Measurements from ENCODE around the gene DACH1.
"Not testable (repeated sequence)": the region's sequence is repeated elsewhere in the genome, so short reads cannot be mapped to it uniquely, and the experiment has no call there.

Gene DACH1

DNA sequence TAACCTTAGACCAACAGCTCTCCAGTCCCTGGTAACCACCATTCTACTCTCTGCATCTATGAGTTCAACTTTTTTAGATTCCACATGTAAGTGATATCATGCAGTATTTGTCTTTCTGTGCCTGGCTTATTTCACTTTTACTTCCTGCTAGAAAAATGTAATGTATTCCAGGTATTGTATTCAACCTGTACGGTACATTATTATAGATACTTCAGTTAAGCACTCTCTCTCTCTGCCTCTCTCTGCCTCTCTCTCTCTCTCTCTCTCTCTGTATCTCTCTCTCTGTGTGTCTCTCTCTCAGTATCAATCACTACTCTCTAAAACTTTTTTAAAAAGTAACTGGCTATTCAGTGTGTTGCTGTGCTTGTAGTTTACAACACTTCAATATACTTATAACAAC lies 8.4 kb downstream of the DACH1 start:
- no peak overlapping the region for H3K9ac ChIP-seq (ENCODE audit: low read length in 5 of 5)
- no peaks in the 10 kb centered on the region for H3K36me3 ChIP-seq (ENCODE audit: control insufficient read depth in 5 of 5, insufficient read depth in 5 of 5, low read length in 5 of 5)
- no peak overlapping the region for H3K27ac ChIP-seq (ENCODE audit: low read depth, low read length)
- peaks cover 0 to 9% (median 0%) of the 10 kb centered on the region in 5 donors for H3K4me1 ChIP-seq (ENCODE audit: control insufficient read depth in 5 of 5, insufficient read depth in 5 of 5, low read length in 5 of 5)
- H3K4me3 ChIP-seq (ENCODE audit: low read depth in 1 of 5, low read length in 5 of 5): no peak overlapping the region
- peaks cover 0 to 1% (median 0%) of the 10 kb centered on the region in 5 donors for H3K27me3 ChIP-seq (ENCODE audit: control insufficient read depth in 5 of 5, insufficient read depth in 4 of 5, low read length in 5 of 5)
- H3K9me3 ChIP-seq (ENCODE audit: control insufficient read depth in 5 of 5, low read length in 5 of 5): no peaks in the 10 kb centered on the region

DNA sequence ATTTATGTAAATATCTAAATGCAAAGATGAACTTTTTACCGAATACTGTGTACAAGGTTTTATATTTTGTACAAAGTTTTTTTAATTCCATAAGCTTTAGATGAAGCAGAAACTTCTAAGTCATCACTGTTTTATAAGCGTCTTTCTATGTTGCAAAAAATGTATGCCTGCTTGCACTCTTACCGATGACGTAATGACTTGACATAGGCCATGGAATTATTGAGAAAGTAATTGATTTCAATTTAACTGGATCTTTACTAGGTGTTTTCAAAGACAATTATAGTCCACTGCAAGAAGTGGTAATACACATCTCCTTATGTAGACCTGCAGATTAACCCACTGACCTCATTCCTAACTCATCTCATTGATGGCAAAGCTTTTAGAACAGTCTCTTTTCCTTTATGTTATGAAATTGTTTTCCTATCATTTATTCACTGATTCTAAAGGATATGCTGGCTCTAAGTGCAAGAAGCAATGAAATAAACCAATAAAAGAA lies 10.4 kb downstream of the DACH1 start:
- Histone ChIP-seq H3K9me3 (ENCODE audit: control insufficient read depth in 5 of 5, low read length in 5 of 5) (no peaks in the 10 kb centered on the region), H3K27me3 (ENCODE audit: control insufficient read depth in 5 of 5, insufficient read depth in 4 of 5, low read length in 5 of 5) (no peaks in the 10 kb centered on the region), H3K27ac (ENCODE audit: low read depth, low read length) (no peak overlapping the region), H3K4me1 (ENCODE audit: control insufficient read depth in 5 of 5, insufficient read depth in 5 of 5, low read length in 5 of 5) (peaks cover 0 to 9% (median 0%) of the 10 kb centered on the region in 5 donors), H3K9ac (ENCODE audit: low read length in 5 of 5) (no peak overlapping the region), H3K4me3 (ENCODE audit: low read depth in 1 of 5, low read length in 5 of 5) (no peak overlapping the region), H3K36me3 (ENCODE audit: control insufficient read depth in 5 of 5, insufficient read depth in 5 of 5, low read length in 5 of 5) (no peaks in the 10 kb centered on the region)

DNA sequence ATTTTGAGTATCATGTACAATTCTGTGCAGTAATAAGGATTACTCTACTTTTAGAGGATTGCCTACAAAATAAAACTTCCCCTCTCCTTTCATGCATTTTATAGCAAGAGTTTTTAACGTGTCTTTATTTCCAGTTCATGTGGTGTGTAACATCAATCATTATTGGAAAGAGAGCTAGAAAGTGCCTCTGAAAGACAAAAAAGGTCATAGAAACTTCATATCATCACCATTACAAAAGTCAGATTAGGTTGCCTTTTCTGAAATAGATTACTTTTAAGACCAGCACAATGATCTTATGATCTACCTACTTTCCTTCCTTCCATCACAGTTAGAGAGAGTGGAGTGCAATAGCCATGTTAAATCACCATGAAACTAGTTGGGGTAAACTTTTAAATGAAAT lies 12.6 kb downstream of the DACH1 start:
- H3K4me3 ChIP-seq (ENCODE audit: low read depth in 1 of 5, low read length in 5 of 5): no peak overlapping the region
- H3K27me3 ChIP-seq (ENCODE audit: control insufficient read depth in 5 of 5, insufficient read depth in 4 of 5, low read length in 5 of 5): no peaks in the 10 kb centered on the region
- peaks cover 0 to 9% (median under 1%) of the 10 kb centered on the region in 5 donors for H3K4me1 ChIP-seq (ENCODE audit: control insufficient read depth in 5 of 5, insufficient read depth in 5 of 5, low read length in 5 of 5)
- H3K9me3 ChIP-seq (ENCODE audit: control insufficient read depth in 5 of 5, low read length in 5 of 5): no peaks in the 10 kb centered on the region
- H3K27ac ChIP-seq (ENCODE audit: low read depth, low read length): no peak overlapping the region
- no peaks in the 10 kb centered on the region for H3K36me3 ChIP-seq (ENCODE audit: control insufficient read depth in 5 of 5, insufficient read depth in 5 of 5, low read length in 5 of 5)
- H3K9ac ChIP-seq (ENCODE audit: low read length in 5 of 5): no peak overlapping the region

DNA sequence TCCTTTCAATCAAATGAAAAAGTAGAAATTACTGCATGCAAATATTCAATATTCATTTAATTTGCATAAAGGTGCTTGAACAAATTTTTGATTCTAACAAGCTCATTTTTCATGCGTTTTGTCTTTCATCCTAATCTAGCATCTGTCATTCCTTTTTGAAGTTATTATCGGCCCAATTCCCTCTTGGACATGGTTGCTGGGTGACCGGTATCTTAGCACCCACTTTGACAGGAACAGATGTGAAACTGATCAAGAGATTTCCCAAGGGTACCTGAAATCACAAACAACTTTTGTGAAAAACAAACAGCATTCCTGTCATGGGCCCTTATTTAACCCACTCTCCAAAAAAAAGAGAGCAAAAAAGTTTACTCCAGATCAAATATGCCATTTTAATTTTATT lies 13.3 kb downstream of the DACH1 start:
- no peaks in the 10 kb centered on the region for H3K27me3 ChIP-seq (ENCODE audit: control insufficient read depth in 5 of 5, insufficient read depth in 4 of 5, low read length in 5 of 5)
- peaks cover 0 to 6% (median 4%) of the 10 kb centered on the region in 5 donors for H3K4me1 ChIP-seq (ENCODE audit: control insufficient read depth in 5 of 5, insufficient read depth in 5 of 5, low read length in 5 of 5)
- H3K36me3 ChIP-seq (ENCODE audit: control insufficient read depth in 5 of 5, insufficient read depth in 5 of 5, low read length in 5 of 5): no peaks in the 10 kb centered on the region
- H3K9me3 ChIP-seq (ENCODE audit: control insufficient read depth in 5 of 5, low read length in 5 of 5): no peaks in the 10 kb centered on the region
- no peak overlapping the region for H3K4me3 ChIP-seq (ENCODE audit: low read depth in 1 of 5, low read length in 5 of 5)
- no peak overlapping the region for H3K9ac ChIP-seq (ENCODE audit: low read length in 5 of 5)
- H3K27ac ChIP-seq (ENCODE audit: low read depth, low read length): no peak overlapping the region

DNA sequence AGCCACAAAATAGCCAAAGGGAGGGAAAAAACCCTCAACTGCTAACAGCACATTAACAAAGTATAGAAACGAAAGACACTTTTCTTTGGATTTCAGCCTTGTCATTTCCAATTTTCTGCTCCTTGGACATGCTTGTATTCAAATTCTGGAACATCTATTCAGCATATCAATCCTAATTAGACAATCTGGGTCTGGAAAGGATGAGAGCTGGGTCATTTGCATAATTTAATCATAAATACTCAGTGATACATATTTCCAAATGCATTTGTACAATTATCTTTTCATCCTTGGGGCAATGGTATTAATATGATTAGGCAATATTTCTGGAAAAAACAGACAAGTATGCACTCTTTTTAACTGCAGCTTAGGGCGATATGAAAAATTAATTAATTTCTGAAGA lies 14.3 kb downstream of the DACH1 start:
- H3K27me3 ChIP-seq (ENCODE audit: control insufficient read depth in 5 of 5, insufficient read depth in 4 of 5, low read length in 5 of 5): no peaks in the 10 kb centered on the region
- peaks cover 0 to 6% (median 0%) of the 10 kb centered on the region in 5 donors for H3K4me1 ChIP-seq (ENCODE audit: control insufficient read depth in 5 of 5, insufficient read depth in 5 of 5, low read length in 5 of 5)
- no peak overlapping the region for H3K27ac ChIP-seq (ENCODE audit: low read depth, low read length)
- no peaks in the 10 kb centered on the region for H3K9me3 ChIP-seq (ENCODE audit: control insufficient read depth in 5 of 5, low read length in 5 of 5)
- H3K36me3 ChIP-seq (ENCODE audit: control insufficient read depth in 5 of 5, insufficient read depth in 5 of 5, low read length in 5 of 5): no peaks in the 10 kb centered on the region
- H3K9ac ChIP-seq (ENCODE audit: low read length in 5 of 5): no peak overlapping the region
- no peak overlapping the region for H3K4me3 ChIP-seq (ENCODE audit: low read depth in 1 of 5, low read length in 5 of 5)

DNA sequence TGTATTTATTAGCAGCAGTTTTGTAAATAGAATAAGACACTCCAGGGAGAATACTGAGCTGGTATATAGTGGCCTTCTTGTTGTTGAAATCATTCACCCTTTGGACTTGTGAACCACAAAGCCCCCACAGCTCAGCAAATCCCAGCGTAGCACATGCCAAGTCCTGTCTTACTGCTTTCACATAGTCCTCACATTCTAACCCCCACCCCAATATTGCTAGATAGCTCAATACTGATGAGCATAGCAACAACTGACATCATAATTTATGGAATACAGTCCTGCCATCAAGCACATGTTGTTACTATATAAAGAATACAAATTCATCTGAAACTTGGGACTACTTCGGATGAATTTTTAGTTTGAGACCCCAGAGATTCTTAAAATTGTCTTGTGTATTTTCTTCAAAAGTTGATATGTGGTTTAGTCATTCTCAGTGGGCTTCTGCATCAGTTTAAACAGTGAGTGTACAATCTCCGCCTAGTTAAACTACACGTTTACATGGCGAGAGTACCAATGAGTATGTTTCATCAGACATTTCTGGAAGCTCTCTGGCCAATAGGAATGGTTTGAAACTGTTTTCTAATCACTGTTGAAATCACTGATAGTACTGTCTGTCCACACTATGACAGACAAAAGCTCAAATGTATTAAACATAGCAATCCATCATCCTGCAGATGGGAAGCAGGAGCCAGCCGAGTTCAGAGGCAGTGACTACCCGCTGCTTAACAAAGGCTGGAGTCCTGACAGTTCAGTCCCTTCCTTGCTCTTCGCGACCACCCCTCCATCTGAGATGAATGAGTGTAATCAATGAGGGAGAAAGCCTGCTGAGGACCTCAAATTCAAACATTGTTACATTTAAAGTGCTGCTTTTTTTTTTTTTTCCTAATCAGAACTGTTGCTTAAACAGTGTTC lies 15.2 kb downstream of the DACH1 start:
- no peak overlapping the region for H3K9ac ChIP-seq (ENCODE audit: low read length in 5 of 5)
- H3K4me3 ChIP-seq (ENCODE audit: low read depth in 1 of 5, low read length in 5 of 5): no peak overlapping the region
- no peaks in the 10 kb centered on the region for H3K9me3 ChIP-seq (ENCODE audit: control insufficient read depth in 5 of 5, low read length in 5 of 5)
- H3K4me1 ChIP-seq (ENCODE audit: control insufficient read depth in 5 of 5, insufficient read depth in 5 of 5, low read length in 5 of 5): peaks cover 0 to 6% (median 0%) of the 10 kb centered on the region in 5 donors
- H3K27ac ChIP-seq (ENCODE audit: low read depth, low read length): no peak overlapping the region
- no peaks in the 10 kb centered on the region for H3K27me3 ChIP-seq (ENCODE audit: control insufficient read depth in 5 of 5, insufficient read depth in 4 of 5, low read length in 5 of 5)
- H3K36me3 ChIP-seq (ENCODE audit: control insufficient read depth in 5 of 5, insufficient read depth in 5 of 5, low read length in 5 of 5): no peaks in the 10 kb centered on the region

DNA sequence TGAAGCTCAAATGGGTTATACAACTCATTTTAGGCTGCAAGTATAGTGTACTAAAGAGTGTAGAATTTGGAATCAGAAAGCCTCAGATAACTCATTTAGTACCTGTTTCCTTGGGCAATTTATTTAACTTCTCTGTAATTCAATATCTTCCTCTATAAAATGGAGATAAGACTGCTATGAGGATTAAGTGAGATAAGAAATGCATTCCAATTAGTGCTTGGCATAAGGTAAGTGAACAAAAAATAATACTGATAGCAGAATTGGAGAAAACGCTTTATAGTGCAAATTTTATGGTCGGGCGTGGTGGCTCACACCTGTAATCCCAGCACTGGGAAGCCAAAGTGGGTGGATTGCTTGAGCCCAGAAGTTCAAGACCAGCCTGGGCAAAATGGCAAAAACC lies 25.0 kb downstream of the DACH1 start:
- Histone ChIP-seq H3K27me3 (ENCODE audit: control insufficient read depth in 5 of 5, insufficient read depth in 4 of 5, low read length in 5 of 5) (no peaks in the 10 kb centered on the region), H3K4me3 (ENCODE audit: low read depth in 1 of 5, low read length in 5 of 5) (no peak overlapping the region), H3K36me3 (ENCODE audit: control insufficient read depth in 5 of 5, insufficient read depth in 5 of 5, low read length in 5 of 5) (no peaks in the 10 kb centered on the region), H3K27ac (ENCODE audit: low read depth, low read length) (no peak overlapping the region), H3K9me3 (ENCODE audit: control insufficient read depth in 5 of 5, low read length in 5 of 5) (no peaks in the 10 kb centered on the region), H3K4me1 (ENCODE audit: control insufficient read depth in 5 of 5, insufficient read depth in 5 of 5, low read length in 5 of 5) (no peaks in the 10 kb centered on the region), H3K9ac (ENCODE audit: low read length in 5 of 5) (no peak overlapping the region)

DNA sequence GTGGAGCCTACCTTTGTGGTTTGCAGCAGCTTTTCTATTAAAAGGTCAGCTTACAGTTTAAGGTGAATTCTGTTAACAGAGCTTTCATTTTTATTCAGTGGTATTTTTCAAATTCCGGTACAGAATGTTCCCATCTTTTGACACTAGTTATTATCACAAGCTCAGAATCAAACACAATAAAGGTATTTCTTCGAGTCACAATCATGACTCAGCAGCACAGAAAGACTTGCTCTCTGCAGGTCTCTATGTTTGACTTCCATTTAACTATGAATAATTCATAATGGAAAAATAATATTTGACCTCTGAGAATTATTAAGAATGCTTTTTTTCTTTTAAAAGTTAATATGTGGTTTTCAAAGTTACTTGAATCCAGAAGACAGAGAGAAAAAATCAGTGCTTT lies 28.2 kb downstream of the DACH1 start:
- Histone ChIP-seq H3K9ac (ENCODE audit: low read length in 5 of 5) (no peak overlapping the region), H3K9me3 (ENCODE audit: control insufficient read depth in 5 of 5, low read length in 5 of 5) (no peaks in the 10 kb centered on the region), H3K27me3 (ENCODE audit: control insufficient read depth in 5 of 5, insufficient read depth in 4 of 5, low read length in 5 of 5) (no peaks in the 10 kb centered on the region), H3K4me3 (ENCODE audit: low read depth in 1 of 5, low read length in 5 of 5) (no peak overlapping the region), H3K36me3 (ENCODE audit: control insufficient read depth in 5 of 5, insufficient read depth in 5 of 5, low read length in 5 of 5) (no peaks in the 10 kb centered on the region), H3K27ac (ENCODE audit: low read depth, low read length) (no peak overlapping the region), H3K4me1 (ENCODE audit: control insufficient read depth in 5 of 5, insufficient read depth in 5 of 5, low read length in 5 of 5) (no peaks in the 10 kb centered on the region)

DNA sequence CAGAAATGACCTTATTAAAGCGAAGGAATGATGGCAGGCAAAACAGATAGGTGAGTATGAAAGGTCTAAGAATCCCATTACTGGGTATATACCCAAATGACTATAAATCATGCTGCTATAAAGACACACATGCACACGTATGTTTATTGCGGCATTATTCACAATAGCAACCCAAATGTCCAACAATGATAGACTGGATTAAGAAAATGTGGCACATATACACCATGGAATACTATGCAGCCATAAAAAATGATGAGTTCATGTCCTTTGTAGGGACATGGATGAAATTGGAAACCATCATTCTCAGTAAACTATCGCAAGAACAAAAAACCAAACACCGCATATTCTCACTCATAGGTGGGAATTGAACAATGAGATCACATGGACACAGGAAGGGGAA lies 29.4 kb downstream of the DACH1 start:
- not testable (repeated sequence) for H3K36me3 ChIP-seq (ENCODE audit: control insufficient read depth in 5 of 5, insufficient read depth in 5 of 5, low read length in 5 of 5); H3K4me1 ChIP-seq (ENCODE audit: control insufficient read depth in 5 of 5, insufficient read depth in 5 of 5, low read length in 5 of 5); H3K9ac ChIP-seq (ENCODE audit: low read length in 5 of 5); H3K4me3 ChIP-seq (ENCODE audit: low read depth in 1 of 5, low read length in 5 of 5); H3K27ac ChIP-seq (ENCODE audit: low read depth, low read length); H3K9me3 ChIP-seq (ENCODE audit: control insufficient read depth in 5 of 5, low read length in 5 of 5); H3K27me3 ChIP-seq (ENCODE audit: control insufficient read depth in 5 of 5, insufficient read depth in 4 of 5, low read length in 5 of 5)

DNA sequence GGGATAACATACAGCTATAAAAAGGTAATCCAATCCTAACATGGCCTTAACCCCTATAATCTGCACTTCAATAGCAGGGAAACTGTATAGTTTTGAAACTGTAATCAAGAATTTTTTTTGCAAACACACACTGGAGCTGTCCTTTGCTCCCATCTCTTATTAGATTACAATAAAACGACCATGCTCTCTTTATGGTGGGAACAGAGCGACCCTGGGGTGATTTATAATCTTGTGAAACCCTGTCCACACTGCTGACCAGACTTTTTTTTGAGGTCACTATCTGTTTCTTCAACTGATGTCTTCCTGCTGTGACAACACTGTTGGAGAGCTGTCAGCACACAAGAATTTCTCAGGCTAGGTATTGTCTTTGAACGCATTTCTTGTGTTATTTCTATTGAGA lies 35.3 kb downstream of the DACH1 start:
- H3K27ac ChIP-seq (ENCODE audit: low read depth, low read length): no peak overlapping the region
- H3K4me3 ChIP-seq (ENCODE audit: low read depth in 1 of 5, low read length in 5 of 5): no peak overlapping the region
- no peaks in the 10 kb centered on the region for H3K27me3 ChIP-seq (ENCODE audit: control insufficient read depth in 5 of 5, insufficient read depth in 4 of 5, low read length in 5 of 5)
- no peaks in the 10 kb centered on the region for H3K36me3 ChIP-seq (ENCODE audit: control insufficient read depth in 5 of 5, insufficient read depth in 5 of 5, low read length in 5 of 5)
- H3K4me1 ChIP-seq (ENCODE audit: control insufficient read depth in 5 of 5, insufficient read depth in 5 of 5, low read length in 5 of 5): no peaks in the 10 kb centered on the region
- H3K9me3 ChIP-seq (ENCODE audit: control insufficient read depth in 5 of 5, low read length in 5 of 5): no peaks in the 10 kb centered on the region
- no peak overlapping the region for H3K9ac ChIP-seq (ENCODE audit: low read length in 5 of 5)
